B cell (primary cell): ENCODE measurements around the gene TMEM108. TPM values are rescaled to one million over a fixed set of nuclear protein-coding genes. Genes with fewer than 3 reads are reported as not detected.

Source experiments
- ATAC-seq: fragments of 200-7000 bp; cut with Tn5 transposase; one replicate; pipeline ENCODE4 v1.10.0; 2021; ENCODE audit warnings: low read depth, mild to moderate bottlenecking, moderate number of reproducible peaks, moderate library complexity
- CTCF ChIA-PET: fragments of 350-600 bp; sonication (Branson Sonifier 250); formaldehyde crosslinking; loops from one replicate; lab custom pipeline; 2021; ENCODE audit warnings: antibody characterized with exemption, inconsistent platforms; lab: Charles Lee
- POLR2A ChIA-PET: fragments of 350-600 bp; sonication (Branson Sonifier 250); formaldehyde crosslinking; loops from one replicate; lab custom pipeline; 2021; ENCODE audit warnings: antibody characterized with exemption; lab: Charles Lee
- DNase-seq: peaks from one replicate; pipeline ENCODE4 v3.0.0; 2013
- H2AFZ ChIP-seq: 2 replicates; pipeline ENCODE4 v1.6.1; 2012; ENCODE audit warnings: mild to moderate bottlenecking, low read depth, low read length; ENCODE audit not compliant: insufficient read depth, poor library complexity, severe bottlenecking
- H3K27ac ChIP-seq, 2 donors: 1 replicate in 1 of 2; 2 replicates in 1 of 2; pipeline ENCODE4 v1.5.1; 2012 to 2013; ENCODE audit warnings: low read length in 2 of 2, mild to moderate bottlenecking in 2 of 2, moderate library complexity in 1 of 2
- H3K27me3 ChIP-seq, 4 experiments: fragments of 200-600 bp in 1 of 4; sonication (generic) in 1 of 4; replicated peaks in 1 of 4; 1 replicate in 2 of 4; 2 replicates in 2 of 4; pipeline versions ENCODE4 v1.6.1 to v1.7.0; 2013 to 2016; ENCODE audit warnings: low read length in 3 of 4, mild to moderate bottlenecking in 2 of 4, mixed read lengths in 1 of 4, moderate library complexity in 1 of 4; ENCODE audit not compliant: insufficient read depth in 4 of 4, control insufficient read depth in 3 of 4; ENCODE audit errors: control extremely low read depth in 1 of 4
- H3K36me3 ChIP-seq, 2 experiments: replicated peaks in 1 of 2; 1 replicate in 1 of 2; 2 replicates in 1 of 2; pipeline versions ENCODE4 v1.6.1 to v1.7.1; 2013; ENCODE audit warnings: low read length in 1 of 2; ENCODE audit not compliant: insufficient read depth in 2 of 2, control insufficient read depth in 1 of 2; ENCODE audit errors: control extremely low read depth in 1 of 2, extremely low read depth in 1 of 2
- H3K4me1 ChIP-seq, 2 donors: fragments of 200-600 bp in 1 of 2; sonication (generic) in 1 of 2; 1 replicate in 1 of 2; 2 replicates in 1 of 2; pipeline versions ENCODE4 v1.5.1 to v1.6.1; 2013 to 2017; ENCODE audit warnings: low read length in 2 of 2; ENCODE audit not compliant: control insufficient read depth in 2 of 2, insufficient read depth in 2 of 2
- H3K4me2 ChIP-seq: replicated peaks from 2 replicates; pipeline ENCODE3; 2012; ENCODE audit warnings: mild to moderate bottlenecking, low read depth, low read length; ENCODE audit not compliant: poor library complexity, severe bottlenecking
- H3K4me3 ChIP-seq, 5 experiments: fragments of 200-600 bp in 1 of 5; sonication (generic) in 1 of 5; 1 replicate in 3 of 5; 2 replicates in 2 of 5; pipeline versions ENCODE4 v1.5.1 to v1.7.0; 2011 to 2016; ENCODE audit warnings: low read length in 4 of 5, mild to moderate bottlenecking in 4 of 5, low read depth in 2 of 5, control low read depth in 1 of 5, moderate library complexity in 1 of 5; ENCODE audit not compliant: insufficient read depth in 1 of 5; ENCODE audit errors: control extremely low read depth in 1 of 5, extremely low read depth in 1 of 5
- H3K79me2 ChIP-seq: fragments of 200-600 bp; sonication (generic); one replicate; pipeline ENCODE4 v1.6.0; 2016; ENCODE audit warnings: low read length; ENCODE audit not compliant: control insufficient read depth, insufficient read depth
- H3K9ac ChIP-seq: fragments of 200-600 bp; sonication (generic); 2 replicates; pipeline ENCODE4 v1.6.1; 2017; ENCODE audit warnings: mild to moderate bottlenecking, low read length, moderate library complexity
- H3K9me3 ChIP-seq, 3 donors: one replicate each; pipeline versions ENCODE4 v1.6.1 to v1.7.1; 2013; ENCODE audit warnings: low read length in 2 of 3; ENCODE audit not compliant: control insufficient read depth in 2 of 3, insufficient read depth in 1 of 3; ENCODE audit errors: control extremely low read depth in 1 of 3
- H4K20me1 ChIP-seq: 2 replicates; pipeline ENCODE4 v1.6.0; 2012; ENCODE audit warnings: mild to moderate bottlenecking, low read length; ENCODE audit not compliant: insufficient read depth, control insufficient read depth, poor library complexity, severe bottlenecking
- H3K27ac Mint-ChIP-seq: one replicate; pipeline ENCODE4 v1.8.0; 2021; ENCODE audit warnings: mixed read lengths
- H3K27me3 Mint-ChIP-seq: one replicate; pipeline ENCODE4 v1.8.0; 2021; ENCODE audit warnings: mixed read lengths
- H3K4me1 Mint-ChIP-seq: one replicate; pipeline ENCODE4 v1.8.0; 2021; ENCODE audit warnings: mixed read lengths
- H3K4me3 Mint-ChIP-seq: one replicate; pipeline ENCODE4 v1.8.0; 2021; ENCODE audit warnings: mixed read lengths
- H3K9me3 Mint-ChIP-seq: one replicate; pipeline ENCODE4 v1.8.0; 2022; ENCODE audit warnings: mixed read lengths; ENCODE audit not compliant: insufficient read depth
- EZH2 ChIP-seq: IDR thresholded peaks from 2 replicates; pipeline ENCODE4 v1.6.1; 2012; ENCODE audit warnings: borderline replicate concordance, low read depth, mild to moderate bottlenecking, moderate library complexity, low read length; ENCODE audit not compliant: insufficient read depth, poor library complexity, severe bottlenecking
- WGBS: methylation state at CpG from one replicate; pipeline ENCODE4 v1.1.5; 2013; ENCODE audit warnings: missing lambda C conversion rate; ENCODE audit not compliant: insufficient coverage; 5-methylcytosine and 5-hydroxymethylcytosine counted together
- intact Hi-C: fragments of 100-400 bp; cut with micrococcal nuclease; formaldehyde crosslinking; loops from one replicate; pipeline ENCODE4 v1.10.0; 2022
- polyA plus RNA-seq: library from polyadenylated mRNA; depleted of rRNA; stranded (reverse); fragments of >200 nt; gene quantifications from 2 replicates; pipeline ENCODE4 v1.2.3, GENCODE V29; 2012
- total RNA-seq, 2 donors: library from RNA; stranded (reverse); fragments of 120-200 nt in 1 of 2; gene quantifications; 1 replicate in 1 of 2; 2 replicates in 1 of 2; pipeline versions ENCODE4 v1.2.3 to v1.2.4, GENCODE V29; 2013 to 2022
- TF ChIP-seq, protein P1 (sequence below): fragments of 200-600 bp; IDR thresholded peaks from one replicate; pipeline ENCODE4 v1.8.0; 2022; ENCODE audit warnings: antibody characterized with exemption, mild to moderate bottlenecking

The TMEM108 gene
- total and polyA plus RNA-seq, 2 donors (not counting 1 experiment from before 2014, with no cell fraction given) = not detected

DNA sequence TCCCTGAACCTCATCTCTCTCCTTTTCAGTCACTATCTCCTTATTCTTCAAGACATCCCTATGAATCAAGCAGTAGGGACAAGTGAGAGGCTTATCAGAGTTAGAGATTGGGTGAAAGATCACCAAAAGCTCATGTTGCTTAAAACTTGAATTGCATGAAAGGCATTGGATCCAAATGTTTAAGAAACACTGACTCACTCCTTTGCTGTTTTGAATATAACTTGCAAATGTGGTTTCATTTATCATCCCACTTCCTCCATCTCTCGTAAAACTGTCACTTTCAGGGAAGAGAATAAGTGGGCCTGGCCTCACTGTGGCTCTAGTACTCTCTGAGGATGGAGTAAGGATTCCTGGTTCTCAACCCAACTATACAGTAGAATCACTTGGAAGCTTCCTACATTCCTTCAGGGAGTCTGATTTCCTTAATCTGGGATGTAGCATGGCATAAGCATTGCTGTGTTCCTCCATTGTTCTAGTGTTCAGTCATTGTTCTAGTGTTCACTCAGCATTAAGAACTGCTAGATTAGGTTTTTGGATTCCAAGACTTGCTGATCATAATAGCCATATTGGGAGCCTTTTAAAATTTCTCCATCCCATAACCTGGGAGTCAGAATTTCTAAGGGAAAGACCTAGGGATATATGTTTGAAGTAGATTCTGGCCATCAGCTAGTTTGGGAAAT, 171.8 kb downstream of the TMEM108 start:
- H3K27me3 ChIP-seq = peaks cover 0 to 3% (median 0%) of the 10 kb centered on the region in 4 experiments
- H3K9me3 Mint-ChIP-seq = no peaks in the 10 kb centered on the region
- no peaks in the 10 kb centered on the region for H3K36me3 ChIP-seq
- no peak overlapping the region for H3K4me2 ChIP-seq
- no peaks in the 10 kb centered on the region for H3K79me2 ChIP-seq
- intact Hi-C loops = no loop called here
- H3K27me3 Mint-ChIP-seq = peaks cover 16% of the 10 kb centered on the region
- H3K27ac ChIP-seq = no peak overlapping the region
- no peak overlapping the region for H3K9ac ChIP-seq
- no peak overlapping the region for H2AFZ ChIP-seq
- H3K4me3 Mint-ChIP-seq = no peak overlapping the region
- POLR2A ChIA-PET = no interaction called here
- peaks cover 28% of the 10 kb centered on the region for H3K4me1 Mint-ChIP-seq
- ATAC-seq (no peak), DNase-seq (no peak)
- H3K27ac Mint-ChIP-seq = no peak overlapping the region
- no peaks in the 10 kb centered on the region for H4K20me1 ChIP-seq
- no peak overlapping the region for H3K4me3 ChIP-seq
- CTCF ChIA-PET = no interaction called here
- H3K4me1 ChIP-seq = peaks cover 19 to 22% of the 10 kb centered on the region in 2 donors
- no CpG with 5 or more reads among the region's 1 CpG for WGBS
- no peak for TF ChIP-seq EZH2
- TF ChIP-seq, protein P1, sequence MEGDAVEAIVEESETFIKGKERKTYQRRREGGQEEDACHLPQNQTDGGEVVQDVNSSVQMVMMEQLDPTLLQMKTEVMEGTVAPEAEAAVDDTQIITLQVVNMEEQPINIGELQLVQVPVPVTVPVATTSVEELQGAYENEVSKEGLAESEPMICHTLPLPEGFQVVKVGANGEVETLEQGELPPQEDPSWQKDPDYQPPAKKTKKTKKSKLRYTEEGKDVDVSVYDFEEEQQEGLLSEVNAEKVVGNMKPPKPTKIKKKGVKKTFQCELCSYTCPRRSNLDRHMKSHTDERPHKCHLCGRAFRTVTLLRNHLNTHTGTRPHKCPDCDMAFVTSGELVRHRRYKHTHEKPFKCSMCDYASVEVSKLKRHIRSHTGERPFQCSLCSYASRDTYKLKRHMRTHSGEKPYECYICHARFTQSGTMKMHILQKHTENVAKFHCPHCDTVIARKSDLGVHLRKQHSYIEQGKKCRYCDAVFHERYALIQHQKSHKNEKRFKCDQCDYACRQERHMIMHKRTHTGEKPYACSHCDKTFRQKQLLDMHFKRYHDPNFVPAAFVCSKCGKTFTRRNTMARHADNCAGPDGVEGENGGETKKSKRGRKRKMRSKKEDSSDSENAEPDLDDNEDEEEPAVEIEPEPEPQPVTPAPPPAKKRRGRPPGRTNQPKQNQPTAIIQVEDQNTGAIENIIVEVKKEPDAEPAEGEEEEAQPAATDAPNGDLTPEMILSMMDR = no peak
- no peaks in the 10 kb centered on the region for H3K9me3 ChIP-seq

DNA sequence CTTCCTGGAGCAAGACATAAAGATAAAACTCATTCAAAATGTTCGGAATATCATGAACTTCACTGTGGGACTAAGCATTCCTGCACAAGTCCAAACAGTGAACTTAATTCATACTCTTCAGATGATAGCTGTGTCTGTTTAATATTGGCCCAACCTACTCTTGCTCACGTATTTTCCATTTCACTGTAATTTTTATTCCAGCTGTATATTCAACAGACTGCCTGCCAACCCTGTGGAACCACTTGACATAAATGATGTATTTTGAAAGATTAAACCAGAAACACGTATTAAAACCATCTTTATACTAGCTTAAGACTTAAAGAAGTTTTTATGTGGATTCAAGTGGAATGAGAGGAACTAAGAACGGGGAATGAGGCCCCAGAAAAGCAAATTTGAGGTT, 172.5 kb downstream of the TMEM108 start:
- TF ChIP-seq, protein P1 = no peak
- no peak for TF ChIP-seq EZH2
- WGBS = no CpG with 5 or more reads among the region's 4 CpGs
- no peak overlapping the region for H3K27ac Mint-ChIP-seq
- H3K4me3 Mint-ChIP-seq = no peak overlapping the region
- H3K9ac ChIP-seq = no peak overlapping the region
- no peak overlapping the region for H3K27ac ChIP-seq
- H3K4me1 ChIP-seq = peaks cover 19 to 22% of the 10 kb centered on the region in 2 donors
- no peak for DNase-seq
- no peak overlapping the region for H3K4me3 ChIP-seq
- no peaks in the 10 kb centered on the region for H3K79me2 ChIP-seq
- no peak overlapping the region for H3K4me2 ChIP-seq
- H3K27me3 Mint-ChIP-seq = peaks cover 11% of the 10 kb centered on the region
- no peaks in the 10 kb centered on the region for H3K36me3 ChIP-seq
- H4K20me1 ChIP-seq = no peaks in the 10 kb centered on the region
- no peak overlapping the region for H2AFZ ChIP-seq
- H3K9me3 Mint-ChIP-seq = no peaks in the 10 kb centered on the region
- no peak for ATAC-seq
- no peaks in the 10 kb centered on the region for H3K9me3 ChIP-seq
- POLR2A ChIA-PET = no interaction called here
- CTCF ChIA-PET = no interaction called here
- H3K27me3 ChIP-seq = peaks cover 0 to 3% (median 0%) of the 10 kb centered on the region in 4 experiments
- intact Hi-C loops = no loop called here
- H3K4me1 Mint-ChIP-seq = peaks cover 28% of the 10 kb centered on the region
